ENCODE results near the gene IPO11.

- TF ChIP-seq CTCF (IDR thresholded peaks at IDR 0.05) = no peak
- TF ChIP-seq POLR2A (IDR thresholded peaks at IDR 0.05) = no peak
Observed at GRCh38 chr5:62457071-62457470, 44.5 kb downstream of the IPO11 start.
